ENCODE measurements around the gene RBM47.

Gene RBM47

GRCh38 chr4:40629401-40630334 lies at the start of gene RBM47:
Gene RBM47, minus strand, starts transcription at chr4:40629864. Its CDS starts 190,971 bp downstream, at chr4:40438893.
- TF ChIP-seq CTCF (IDR thresholded peaks at IDR 0.05): peak; percentile 56
- no peak for TF ChIP-seq ZFX (IDR thresholded peaks at IDR 0.05; ENCODE audit: borderline replicate concordance)
- H3K27ac ChIP-seq: peak within 1 kb of the TSS; percentile 85

GRCh38 chr4:40678421-40678820 lies 48.8 kb upstream of the RBM47 start:
- H3K27ac ChIP-seq: no peak overlapping the region
- no peak for TF ChIP-seq CTCF (IDR thresholded peaks at IDR 0.05)
- no peak for TF ChIP-seq ZFX (IDR thresholded peaks at IDR 0.05; ENCODE audit: borderline replicate concordance)

- TF ChIP-seq CTCF (IDR thresholded peaks at IDR 0.05) (no peak), ZFX (IDR thresholded peaks at IDR 0.05; ENCODE audit: borderline replicate concordance) (no peak)
- H3K27ac ChIP-seq: no peak overlapping the region
Observed at GRCh38 chr4:40675166-40675565, 45.5 kb upstream of the RBM47 start.

- H3K27ac ChIP-seq: 0 out of 2 replicates have a peak overlapping the region, but pooled peaks have one; percentile 5
- TF ChIP-seq ZFX (IDR thresholded peaks at IDR 0.05; ENCODE audit: borderline replicate concordance): no peak
- TF ChIP-seq CTCF (IDR thresholded peaks at IDR 0.05): no peak
Observed at GRCh38 chr4:40672528-40673522, 43.2 kb upstream of the RBM47 start.

- TF ChIP-seq CTCF (IDR thresholded peaks at IDR 0.05): no peak
- TF ChIP-seq ZFX (IDR thresholded peaks at IDR 0.05; ENCODE audit: borderline replicate concordance): no peak
Observed at GRCh38 chr4:40669504-40669903, 39.8 kb upstream of the RBM47 start.

GRCh38 chr4:40665842-40666241 lies 36.2 kb upstream of the RBM47 start:
- TF ChIP-seq CTCF (IDR thresholded peaks at IDR 0.05) (no peak), ZFX (IDR thresholded peaks at IDR 0.05; ENCODE audit: borderline replicate concordance) (no peak)
- no peak overlapping the region for H3K27ac ChIP-seq

More at GRCh38 chr4:40669504-40669903, 39.8 kb upstream of the RBM47 start:
- H3K27ac ChIP-seq: no peak overlapping the region
